HEK293 (cell line): ENCODE measurements around the gene SUGP1.

Experiments used
- BCL11B ChIP-seq: fragments of 450-650 bp; formaldehyde crosslinking; IDR thresholded peaks from 2 replicates; pipeline ENCODE4 v1.5.1; 2016; ENCODE audit warnings: low read depth, missing biosample characterization, missing genetic modification characterization
- FEZF1 ChIP-seq: fragments of 450-650 bp; formaldehyde crosslinking; IDR thresholded peaks from 2 replicates; pipeline ENCODE4 v1.5.1; 2016; ENCODE audit warnings: missing biosample characterization, missing genetic modification characterization
- PATZ1 ChIP-seq: fragments of 450-650 bp; formaldehyde crosslinking; IDR thresholded peaks from 2 replicates; pipeline ENCODE4 v1.5.1; 2016; ENCODE audit warnings: missing biosample characterization, missing genetic modification characterization
- PRDM1 ChIP-seq: fragments of 450-650 bp; formaldehyde crosslinking; IDR thresholded peaks from 2 replicates; pipeline ENCODE4; 2016; ENCODE audit warnings: missing biosample characterization, missing genetic modification characterization
- TRIM28 ChIP-seq: IDR thresholded peaks from 2 replicates; pipeline ENCODE4 v1.6.1; 2011; ENCODE audit warnings: low read length, control low read depth, borderline replicate concordance
- ZBTB48 ChIP-seq: fragments of 450-650 bp; formaldehyde crosslinking; IDR thresholded peaks from 2 replicates; pipeline ENCODE4 v1.5.1; 2016; ENCODE audit warnings: missing biosample characterization, missing genetic modification characterization
- ZNF133 ChIP-seq: fragments of 450-650 bp; formaldehyde crosslinking; IDR thresholded peaks from 2 replicates; pipeline ENCODE4 v1.5.1; 2016; ENCODE audit warnings: missing biosample characterization, missing genetic modification characterization
- ZNF274 ChIP-seq, 2 experiments: fragments of 200-500 bp in 1 of 2; fragments of 450-650 bp in 1 of 2; sonication (Bioruptor generic) in 1 of 2; formaldehyde crosslinking in 1 of 2; IDR thresholded peaks; 2 replicates each; pipeline versions ENCODE4 v1.5.1 to v1.6.1; 2014 to 2016; ENCODE audit warnings: borderline replicate concordance in 1 of 2, inconsistent platforms in 1 of 2, low read length in 1 of 2, missing biosample characterization in 1 of 2, missing genetic modification characterization in 1 of 2
- ZNF394 ChIP-seq: fragments of 450-650 bp; formaldehyde crosslinking; IDR thresholded peaks from 2 replicates; pipeline ENCODE4 v1.5.1; 2016; ENCODE audit warnings: missing biosample characterization, missing genetic modification characterization, mild to moderate bottlenecking, moderate library complexity, borderline replicate concordance
- ZNF571 ChIP-seq: fragments of 450-650 bp; formaldehyde crosslinking; IDR thresholded peaks from 2 replicates; pipeline ENCODE4 v1.5.0; 2017; ENCODE audit warnings: missing biosample characterization, missing genetic modification characterization
- ZNF580 ChIP-seq: fragments of 450-650 bp; formaldehyde crosslinking; IDR thresholded peaks from 2 replicates; pipeline ENCODE4 v1.5.1; 2016; ENCODE audit warnings: missing biosample characterization, missing genetic modification characterization
- ZNF585B ChIP-seq: fragments of 450-650 bp; formaldehyde crosslinking; IDR thresholded peaks from 2 replicates; pipeline ENCODE4 v1.5.1; 2016; ENCODE audit warnings: missing biosample characterization, missing genetic modification characterization
- ZNF600 ChIP-seq: fragments of 450-650 bp; formaldehyde crosslinking; IDR thresholded peaks from 2 replicates; pipeline ENCODE4 v1.5.1; 2016; ENCODE audit warnings: missing biosample characterization, missing genetic modification characterization
- ZNF677 ChIP-seq: fragments of 450-650 bp; IDR thresholded peaks from 2 replicates; pipeline ENCODE4 v1.5.0; 2018; ENCODE audit warnings: missing biosample characterization, mild to moderate bottlenecking, missing genetic modification characterization, moderate library complexity
- ZNF692 ChIP-seq: fragments of 450-650 bp; formaldehyde crosslinking; IDR thresholded peaks from 2 replicates; pipeline ENCODE4 v1.5.1; 2016; ENCODE audit warnings: missing biosample characterization, missing genetic modification characterization
- ZNF791 ChIP-seq: fragments of 450-650 bp; formaldehyde crosslinking; IDR thresholded peaks from 2 replicates; pipeline ENCODE4 v1.5.1; 2016; ENCODE audit warnings: missing biosample characterization, missing genetic modification characterization
- ZNF843 ChIP-seq: fragments of 450-650 bp; formaldehyde crosslinking; IDR thresholded peaks from 2 replicates; pipeline ENCODE4 v1.5.1; 2016; ENCODE audit warnings: missing biosample characterization, missing genetic modification characterization
- ZXDB ChIP-seq: fragments of 450-650 bp; formaldehyde crosslinking; IDR thresholded peaks from 2 replicates; pipeline ENCODE4 v1.5.1; 2016; ENCODE audit warnings: missing biosample characterization, missing genetic modification characterization
- TF ChIP-seq, protein P1 (sequence below): fragments of 450-650 bp; formaldehyde crosslinking; conservative IDR thresholded peaks from 2 replicates; pipeline ENCODE4 v1.5.1; 2016; ENCODE audit warnings: low read depth, missing biosample characterization, missing genetic modification characterization
- TF ChIP-seq, protein P2 (sequence below): fragments of 450-650 bp; formaldehyde crosslinking; IDR thresholded peaks from 2 replicates; pipeline ENCODE4 v1.5.1; 2016; ENCODE audit warnings: missing biosample characterization, missing genetic modification characterization
- TF ChIP-seq, protein P3 (sequence below): fragments of 450-650 bp; formaldehyde crosslinking; IDR thresholded peaks from 2 replicates; pipeline ENCODE4 v1.5.1; 2016; ENCODE audit warnings: missing biosample characterization, missing genetic modification characterization
- TF ChIP-seq, protein P4 (sequence below): fragments of 450-650 bp; formaldehyde crosslinking; IDR thresholded peaks from 2 replicates; pipeline ENCODE4 v1.5.1; 2016; ENCODE audit warnings: missing biosample characterization, missing genetic modification characterization

SUGP1 gene

DNA sequence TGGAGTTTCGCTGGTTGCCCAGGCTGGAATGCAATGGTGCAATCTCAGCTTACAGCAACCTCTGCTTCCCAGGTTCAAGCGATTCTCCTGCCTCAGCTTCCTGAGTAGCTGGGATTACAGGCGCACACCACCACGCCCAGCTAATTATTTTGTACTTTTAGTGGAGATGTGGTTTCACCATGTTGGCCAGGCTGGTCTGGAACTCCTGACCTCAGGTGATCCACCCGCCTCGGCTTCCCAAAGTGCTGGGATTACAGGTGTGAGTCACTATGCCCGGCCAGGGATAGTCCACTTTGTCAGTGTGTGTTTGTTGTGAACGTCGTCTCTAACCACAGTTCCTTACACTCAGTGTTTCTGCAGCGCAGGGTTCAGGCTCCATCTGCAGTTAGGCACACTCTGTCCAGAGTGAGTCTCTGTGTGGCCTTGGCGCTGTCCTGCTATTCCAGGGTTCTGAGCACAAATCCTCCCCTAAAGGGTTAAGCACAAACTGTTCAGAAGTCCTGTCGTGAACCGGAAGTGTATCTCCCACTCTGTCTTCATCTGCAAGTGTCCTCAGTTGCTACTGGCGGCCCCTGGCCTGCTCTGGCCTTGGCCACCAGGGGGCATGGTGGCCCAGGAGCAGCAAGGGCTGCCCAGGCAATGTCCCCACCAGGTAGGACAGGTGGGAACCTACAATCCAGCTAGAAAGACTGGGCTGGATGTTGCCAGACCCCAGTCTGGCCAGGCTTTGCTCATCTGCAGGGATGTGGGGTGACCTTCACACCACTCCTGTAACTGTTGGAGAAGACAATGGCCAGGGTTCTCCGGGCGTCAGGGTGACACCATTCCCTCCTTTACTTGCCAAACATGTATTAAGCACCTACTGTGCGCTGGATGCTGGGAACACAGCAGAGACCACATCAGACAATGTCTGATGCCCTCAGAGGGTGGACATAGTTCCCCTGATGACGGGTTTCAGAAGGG, 46.4 kb upstream of the SUGP1 start (continued):
- 0 out of 2 replicates have a peak, but pooled peaks have one; percentile 29 for TF ChIP-seq PATZ1 (tag by site-specific recombination)
- no peak for TF ChIP-seq BCL11B (tag by site-specific recombination)
- peak; percentile 86 for TF ChIP-seq ZBTB48 (tag by site-specific recombination)
- TF ChIP-seq, protein P1, sequence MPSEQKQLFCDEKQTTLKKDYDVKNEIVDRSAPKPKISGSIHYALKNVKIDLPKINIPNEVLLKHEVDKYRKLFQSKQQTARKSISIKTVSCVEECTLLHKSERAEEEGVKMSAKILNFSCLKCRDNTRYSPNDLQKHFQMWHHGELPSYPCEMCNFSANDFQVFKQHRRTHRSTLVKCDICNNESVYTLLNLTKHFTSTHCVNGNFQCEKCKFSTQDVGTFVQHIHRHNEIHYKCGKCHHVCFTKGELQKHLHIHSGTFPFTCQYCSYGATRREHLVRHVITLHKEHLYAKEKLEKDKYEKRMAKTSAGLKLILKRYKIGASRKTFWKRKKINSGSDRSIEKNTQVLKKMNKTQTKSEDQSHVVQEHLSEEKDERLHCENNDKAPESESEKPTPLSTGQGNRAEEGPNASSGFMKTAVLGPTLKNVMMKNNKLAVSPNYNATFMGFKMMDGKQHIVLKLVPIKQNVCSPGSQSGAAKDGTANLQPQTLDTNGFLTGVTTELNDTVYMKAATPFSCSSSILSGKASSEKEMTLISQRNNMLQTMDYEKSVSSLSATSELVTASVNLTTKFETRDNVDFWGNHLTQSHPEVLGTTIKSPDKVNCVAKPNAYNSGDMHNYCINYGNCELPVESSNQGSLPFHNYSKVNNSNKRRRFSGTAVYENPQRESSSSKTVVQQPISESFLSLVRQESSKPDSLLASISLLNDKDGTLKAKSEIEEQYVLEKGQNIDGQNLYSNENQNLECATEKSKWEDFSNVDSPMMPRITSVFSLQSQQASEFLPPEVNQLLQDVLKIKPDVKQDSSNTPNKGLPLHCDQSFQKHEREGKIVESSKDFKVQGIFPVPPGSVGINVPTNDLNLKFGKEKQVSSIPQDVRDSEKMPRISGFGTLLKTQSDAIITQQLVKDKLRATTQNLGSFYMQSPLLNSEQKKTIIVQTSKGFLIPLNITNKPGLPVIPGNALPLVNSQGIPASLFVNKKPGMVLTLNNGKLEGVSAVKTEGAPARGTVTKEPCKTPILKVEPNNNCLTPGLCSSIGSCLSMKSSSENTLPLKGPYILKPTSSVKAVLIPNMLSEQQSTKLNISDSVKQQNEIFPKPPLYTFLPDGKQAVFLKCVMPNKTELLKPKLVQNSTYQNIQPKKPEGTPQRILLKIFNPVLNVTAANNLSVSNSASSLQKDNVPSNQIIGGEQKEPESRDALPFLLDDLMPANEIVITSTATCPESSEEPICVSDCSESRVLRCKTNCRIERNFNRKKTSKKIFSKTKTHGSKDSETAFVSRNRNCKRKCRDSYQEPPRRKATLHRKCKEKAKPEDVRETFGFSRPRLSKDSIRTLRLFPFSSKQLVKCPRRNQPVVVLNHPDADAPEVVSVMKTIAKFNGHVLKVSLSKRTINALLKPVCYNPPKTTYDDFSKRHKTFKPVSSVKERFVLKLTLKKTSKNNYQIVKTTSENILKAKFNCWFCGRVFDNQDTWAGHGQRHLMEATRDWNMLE: peak; percentile 76
- no peak for TF ChIP-seq ZNF274 (IDR thresholded peaks at IDR 0.05; ENCODE audit: low read length)
- no peak for TF ChIP-seq ZNF274 (tag by site-specific recombination; IDR thresholded peaks at IDR 0.05; ENCODE audit: borderline replicate concordance)
- TF ChIP-seq, protein P2, sequence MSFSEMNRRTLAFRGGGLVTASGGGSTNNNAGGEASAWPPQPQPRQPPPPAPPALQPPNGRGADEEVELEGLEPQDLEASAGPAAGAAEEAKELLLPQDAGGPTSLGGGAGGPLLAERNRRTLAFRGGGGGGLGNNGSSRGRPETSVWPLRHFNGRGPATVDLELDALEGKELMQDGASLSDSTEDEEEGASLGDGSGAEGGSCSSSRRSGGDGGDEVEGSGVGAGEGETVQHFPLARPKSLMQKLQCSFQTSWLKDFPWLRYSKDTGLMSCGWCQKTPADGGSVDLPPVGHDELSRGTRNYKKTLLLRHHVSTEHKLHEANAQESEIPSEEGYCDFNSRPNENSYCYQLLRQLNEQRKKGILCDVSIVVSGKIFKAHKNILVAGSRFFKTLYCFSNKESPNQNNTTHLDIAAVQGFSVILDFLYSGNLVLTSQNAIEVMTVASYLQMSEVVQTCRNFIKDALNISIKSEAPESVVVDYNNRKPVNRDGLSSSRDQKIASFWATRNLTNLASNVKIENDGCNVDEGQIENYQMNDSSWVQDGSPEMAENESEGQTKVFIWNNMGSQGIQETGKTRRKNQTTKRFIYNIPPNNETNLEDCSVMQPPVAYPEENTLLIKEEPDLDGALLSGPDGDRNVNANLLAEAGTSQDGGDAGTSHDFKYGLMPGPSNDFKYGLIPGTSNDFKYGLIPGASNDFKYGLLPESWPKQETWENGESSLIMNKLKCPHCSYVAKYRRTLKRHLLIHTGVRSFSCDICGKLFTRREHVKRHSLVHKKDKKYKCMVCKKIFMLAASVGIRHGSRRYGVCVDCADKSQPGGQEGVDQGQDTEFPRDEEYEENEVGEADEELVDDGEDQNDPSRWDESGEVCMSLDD (tag by site-specific recombination): no peak; the same call in 1 of the 2 replicates
- TF ChIP-seq, protein P3, sequence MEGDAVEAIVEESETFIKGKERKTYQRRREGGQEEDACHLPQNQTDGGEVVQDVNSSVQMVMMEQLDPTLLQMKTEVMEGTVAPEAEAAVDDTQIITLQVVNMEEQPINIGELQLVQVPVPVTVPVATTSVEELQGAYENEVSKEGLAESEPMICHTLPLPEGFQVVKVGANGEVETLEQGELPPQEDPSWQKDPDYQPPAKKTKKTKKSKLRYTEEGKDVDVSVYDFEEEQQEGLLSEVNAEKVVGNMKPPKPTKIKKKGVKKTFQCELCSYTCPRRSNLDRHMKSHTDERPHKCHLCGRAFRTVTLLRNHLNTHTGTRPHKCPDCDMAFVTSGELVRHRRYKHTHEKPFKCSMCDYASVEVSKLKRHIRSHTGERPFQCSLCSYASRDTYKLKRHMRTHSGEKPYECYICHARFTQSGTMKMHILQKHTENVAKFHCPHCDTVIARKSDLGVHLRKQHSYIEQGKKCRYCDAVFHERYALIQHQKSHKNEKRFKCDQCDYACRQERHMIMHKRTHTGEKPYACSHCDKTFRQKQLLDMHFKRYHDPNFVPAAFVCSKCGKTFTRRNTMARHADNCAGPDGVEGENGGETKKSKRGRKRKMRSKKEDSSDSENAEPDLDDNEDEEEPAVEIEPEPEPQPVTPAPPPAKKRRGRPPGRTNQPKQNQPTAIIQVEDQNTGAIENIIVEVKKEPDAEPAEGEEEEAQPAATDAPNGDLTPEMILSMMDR (tag by site-specific recombination): peak; percentile 88
- TF ChIP-seq ZNF791: no peak
- TF ChIP-seq ZNF394 (tag by site-specific recombination): no peak
- peak; percentile 77; the same call in 1 of the 2 replicates for TF ChIP-seq TRIM28
- TF ChIP-seq ZNF580 (tag by site-specific recombination): peak; percentile 34; the same call in 1 of the 2 replicates
- TF ChIP-seq ZXDB (tag by site-specific recombination): peak; percentile 42
- no peak for TF ChIP-seq ZNF571 (tag by site-specific recombination)
- 0 out of 2 replicates have a peak, but pooled peaks have one; percentile 41 for TF ChIP-seq ZNF600 (tag by site-specific recombination)
- TF ChIP-seq, protein P4, sequence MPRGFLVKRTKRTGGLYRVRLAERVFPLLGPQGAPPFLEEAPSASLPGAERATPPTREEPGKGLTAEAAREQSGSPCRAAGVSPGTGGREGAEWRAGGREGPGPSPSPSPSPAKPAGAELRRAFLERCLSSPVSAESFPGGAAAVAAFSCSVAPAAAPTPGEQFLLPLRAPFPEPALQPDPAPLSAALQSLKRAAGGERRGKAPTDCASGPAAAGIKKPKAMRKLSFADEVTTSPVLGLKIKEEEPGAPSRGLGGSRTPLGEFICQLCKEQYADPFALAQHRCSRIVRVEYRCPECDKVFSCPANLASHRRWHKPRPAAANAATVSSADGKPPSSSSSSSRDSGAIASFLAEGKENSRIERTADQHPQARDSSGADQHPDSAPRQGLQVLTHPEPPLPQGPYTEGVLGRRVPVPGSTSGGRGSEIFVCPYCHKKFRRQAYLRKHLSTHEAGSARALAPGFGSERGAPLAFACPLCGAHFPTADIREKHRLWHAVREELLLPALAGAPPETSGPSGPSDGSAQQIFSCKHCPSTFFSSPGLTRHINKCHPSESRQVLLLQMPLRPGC (tag by site-specific recombination): peak; percentile 27; the same call in 1 of the 2 replicates
- TF ChIP-seq ZNF133 (tag by site-specific recombination): no peak
- TF ChIP-seq ZNF585B: no peak
- no peak for TF ChIP-seq FEZF1 (tag by site-specific recombination)
- TF ChIP-seq PRDM1: no peak
- TF ChIP-seq ZNF843 (tag by site-specific recombination): 0 out of 2 replicates have a peak, but pooled peaks have one; percentile 25
- no peak for TF ChIP-seq ZNF677
- no peak for TF ChIP-seq ZNF692 (tag by site-specific recombination)
